ENCODE data around the gene AK6. TPM values are rescaled to one million over a fixed set of nuclear protein-coding genes. Genes with fewer than 3 reads are reported as not detected.

The AK6 gene
- total RNA-seq, result 15.2 and 16.7 TPM in 2 replicates

DNA sequence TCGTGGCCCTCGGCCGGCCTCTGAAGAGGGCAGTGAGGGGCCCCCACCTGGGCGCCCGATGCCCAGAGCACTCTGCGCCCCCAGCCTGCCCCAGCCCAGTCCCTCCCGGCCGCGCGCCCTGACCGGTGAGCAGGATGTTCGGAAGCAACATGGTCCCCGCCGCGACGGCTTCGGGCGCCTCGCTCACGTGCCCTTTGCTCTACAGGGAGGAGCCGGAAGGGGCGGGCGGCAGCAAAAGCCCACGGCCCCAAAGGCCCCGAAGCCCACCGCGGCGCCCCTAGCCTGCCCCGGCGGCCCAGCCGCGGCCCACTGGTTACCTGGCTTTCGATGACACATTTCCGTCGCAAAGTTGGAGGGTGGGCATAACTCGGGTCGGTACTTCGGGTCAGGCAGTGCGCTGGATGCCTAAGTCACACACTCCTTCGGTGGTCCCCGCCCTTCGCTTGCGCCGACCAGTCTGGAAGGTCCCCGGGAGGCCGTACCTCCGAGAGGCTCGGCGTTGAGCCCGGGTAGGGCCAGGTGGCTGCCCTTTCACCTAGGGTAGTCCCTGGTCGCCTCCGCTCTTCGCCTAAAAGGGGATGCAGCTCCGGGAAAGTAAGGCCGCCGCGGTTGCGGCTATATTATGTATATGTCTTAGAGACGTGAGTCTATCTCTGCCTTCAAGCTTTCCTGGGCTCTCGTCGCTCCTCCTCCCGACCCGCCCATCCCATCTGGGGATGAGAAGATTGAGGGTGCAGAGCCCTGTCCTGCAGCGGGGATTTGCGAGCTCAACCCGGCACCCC is at the start of gene AK6, which contains the start of the genes RAD17 and TAF9:
AK6 (minus strand) TSS at position 181 of the 782 bp plus-strand sequence; CDS start at position 151, 30 bp downstream.
RAD17 (plus strand) TSS at position 479 of the 782 bp plus-strand sequence. CDS start 2,391 bp downstream, outside the sequence.
TAF9 (minus strand) TSS at position 181 of the 782 bp plus-strand sequence. CDS start 3,783 bp downstream, outside the sequence.

DNA sequence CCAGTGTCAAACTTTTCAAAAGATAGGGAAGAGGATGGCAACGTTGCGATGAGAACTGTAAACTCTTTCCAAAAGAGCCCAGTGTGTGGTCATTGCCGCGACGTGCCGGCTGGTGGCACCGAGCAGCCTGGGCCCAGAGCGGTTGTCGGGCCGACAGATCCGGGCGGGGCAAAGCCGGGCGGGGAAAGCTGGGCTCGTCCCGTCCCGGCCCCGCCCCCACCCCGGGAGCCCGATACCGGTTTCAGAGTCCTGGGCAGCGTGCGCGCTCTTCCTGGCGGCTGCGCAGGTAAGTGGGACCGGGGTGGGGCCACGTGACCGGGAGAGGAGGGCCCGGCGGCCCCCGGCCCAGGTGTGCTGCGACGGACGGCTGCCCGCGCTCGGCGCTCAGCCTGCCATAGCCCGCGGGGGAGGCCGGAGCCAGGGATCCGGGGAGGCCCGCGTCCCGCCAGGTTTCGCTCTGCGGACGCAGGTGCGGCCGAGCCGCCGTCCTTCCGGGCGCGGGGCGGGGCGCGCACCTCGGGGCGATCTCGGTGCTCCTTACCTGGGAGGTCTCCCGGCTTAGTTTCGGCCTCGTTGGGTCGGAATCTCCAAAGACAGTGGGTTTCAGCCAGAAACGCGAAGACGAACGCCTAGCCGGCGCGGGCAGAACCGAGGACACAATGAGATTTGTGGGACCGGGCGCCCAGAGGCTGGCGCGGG is 45.7 kb upstream of the AK6 start, which contains the start of gene MARVELD2:
MARVELD2 (plus strand) TSS at position 232 of the 699 bp plus-strand sequence. CDS start 4,270 bp downstream, outside the sequence.

Other genes starting within 250 kb of the AK6 start
- gene CCNB1, start 202.4 kb downstream of the AK6 start, total RNA-seq, result 20.4 and 50.1 TPM in 2 replicates
- gene CENPH, start 179.9 kb downstream of the AK6 start, total RNA-seq, result 7.9 and 12.0 TPM in 2 replicates
- 35.3 and 37.2 TPM in 2 replicates for gene CDK7, start 134.6 kb downstream of the AK6 start, total RNA-seq
- 0.72 and 2.4 TPM in 2 replicates for gene CCDC125, start 36.7 kb downstream of the AK6 start, total RNA-seq
- gene TAF9, start within 50 bp of the AK6 start, total RNA-seq, result 55.6 and 55.9 TPM in 2 replicates
- gene RAD17, start 298 bp upstream of the AK6 start, total RNA-seq, result 11.6 and 13.0 TPM in 2 replicates
- gene MARVELD2, start 45.6 kb upstream of the AK6 start, total RNA-seq, result 0.32 TPM in 1 of 2 replicates, not detected in the other
- under 0.01 TPM in 2 replicates for gene OCLN, start 123.3 kb upstream of the AK6 start, total RNA-seq
- 16.6 and 20.6 TPM in 2 replicates for gene GTF2H2C, start 190.7 kb upstream of the AK6 start, total RNA-seq